Measurements from ENCODE around the gene FRK.

The FRK gene

GRCh38 chr6:115986026-115986425, 74.7 kb downstream of the FRK start:
- TF ChIP-seq CTCF (IDR thresholded peaks at IDR 0.05; ENCODE audit: extremely low read depth, missing control alignments) = no peak
- no peak for DNase-seq (ENCODE audit: low spot score)

GRCh38 chr6:115984809-115985208, 75.9 kb downstream of the FRK start:
- no peak for TF ChIP-seq CTCF (IDR thresholded peaks at IDR 0.05; ENCODE audit: extremely low read depth, missing control alignments)

GRCh38 chr6:115983998-115984397, 76.7 kb downstream of the FRK start:
- no peak for DNase-seq (ENCODE audit: low spot score)

More at GRCh38 chr6:115984809-115985208, 75.9 kb downstream of the FRK start:
- no peak for DNase-seq (ENCODE audit: low spot score)

GRCh38 chr6:115982453-115982852, 78.2 kb downstream of the FRK start:
- no peak for TF ChIP-seq CTCF (IDR thresholded peaks at IDR 0.05; ENCODE audit: extremely low read depth, missing control alignments)
- DNase-seq (ENCODE audit: low spot score) = no peak

More at GRCh38 chr6:115983998-115984397, 76.7 kb downstream of the FRK start:
- no peak for TF ChIP-seq CTCF (IDR thresholded peaks at IDR 0.05; ENCODE audit: extremely low read depth, missing control alignments)

GRCh38 chr6:115977220-115977619, 83.5 kb downstream of the FRK start:
- no peak for TF ChIP-seq CTCF (IDR thresholded peaks at IDR 0.05; ENCODE audit: extremely low read depth, missing control alignments)

GRCh38 chr6:115976321-115976870, 84.3 kb downstream of the FRK start:
- no peak for DNase-seq (ENCODE audit: low spot score)
- TF ChIP-seq CTCF (IDR thresholded peaks at IDR 0.05; ENCODE audit: extremely low read depth, missing control alignments) = no peak

More at GRCh38 chr6:115977220-115977619, 83.5 kb downstream of the FRK start:
- no peak for DNase-seq (ENCODE audit: low spot score)

- no peak for DNase-seq (ENCODE audit: low spot score)
- TF ChIP-seq CTCF (IDR thresholded peaks at IDR 0.05; ENCODE audit: extremely low read depth, missing control alignments) = no peak
Observed at GRCh38 chr6:115972679-115973078, 88.0 kb downstream of the FRK start.
